Spleen (tissue), 7 donors: ENCODE data around the gene WDR26.

Experiments used
- CTCF ChIP-seq, 11 experiments: fragments of 200-600 bp in 7 of 11; fragments of 450-650 bp in 4 of 11; sonication (generic) in 4 of 11; IDR thresholded peaks in 8 of 11; conservative IDR thresholded peaks in 3 of 11; 1 replicate in 7 of 11; 2 replicates in 4 of 11; pipeline versions ENCODE4 v1.4.0 to v1.8.0; 2016 to 2021; ENCODE audit warnings: antibody characterized with exemption in 11 of 11, inconsistent platforms in 4 of 11, mild to moderate bottlenecking in 1 of 11
- POLR2A ChIP-seq, 3 donors: fragments of 450-650 bp; IDR thresholded peaks; one replicate each; pipeline ENCODE4 v1.5.1; 2017; ENCODE audit warnings: antibody characterized with exemption in 3 of 3, mild to moderate bottlenecking in 1 of 3
- POLR2AphosphoS5 ChIP-seq, 3 donors: sonication (generic); formaldehyde crosslinking; IDR thresholded peaks; one replicate each; pipeline ENCODE4 v1.5.1; 2017; ENCODE audit warnings: antibody characterized with exemption in 3 of 3
- donor health status: DM: no; HTN: no; CAD: no; lungs with moderate emphysema.
- donor health status: DM: no; HTN: no; CAD: no.
- donor health status: DM: no; HTN: no; CAD: no.

DNA sequence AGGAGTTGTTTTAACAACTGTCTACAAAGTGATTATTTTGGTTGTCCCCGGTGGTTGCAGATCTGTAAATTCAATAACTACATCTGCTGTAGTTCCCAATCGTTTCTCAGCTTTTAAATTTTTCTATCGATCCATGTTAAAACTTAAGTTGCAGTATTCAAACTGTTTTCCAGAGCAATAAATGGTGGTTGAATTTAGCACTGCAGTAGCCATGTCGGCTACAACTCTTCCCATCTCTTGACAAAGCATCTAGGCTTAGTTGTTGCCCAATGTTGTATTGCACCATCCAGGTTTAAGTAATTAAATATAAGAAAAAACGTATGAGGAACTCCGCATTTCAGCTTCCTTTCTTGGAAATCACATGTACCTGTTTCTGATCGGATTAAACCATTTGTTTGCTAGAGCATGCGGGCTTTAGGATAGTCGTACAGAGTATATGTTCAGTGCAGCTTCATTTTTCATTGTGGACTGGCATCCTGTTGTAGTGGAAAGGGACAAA, 76.9 kb downstream of the WDR26 start:
- peak in 2 of 11 experiments; percentile 20 to 56 for TF ChIP-seq CTCF (IDR thresholded peaks at IDR 0.05 in 8 of 11, conservative IDR thresholded peaks at IDR 0.05 in 3 of 11)
- TF ChIP-seq POLR2A (IDR thresholded peaks at IDR 0.05): no peak
- no peak for TF ChIP-seq POLR2AphosphoS5 (IDR thresholded peaks at IDR 0.05)
